ENCODE data around the gene MECP2. TPM values are rescaled to one million over a fixed set of nuclear protein-coding genes. Genes with fewer than 3 reads are reported as not detected.

MECP2 gene
- total and polyA plus RNA-seq, 2 of the 13 experiments (the other 11 are each of a cell fraction or from before 2014, with no cell fraction given): 7.9 to 18.1 TPM

- no peak overlapping the region for H2AFZ ChIP-seq (ENCODE audit: low read length)
- no peak for FAIRE-seq
- H3K9me3 ChIP-seq (ENCODE audit: low read length): no peaks in the 10 kb centered on the region
- H4K20me1 ChIP-seq (ENCODE audit: insufficient read depth, low read length): no peaks in the 10 kb centered on the region
- H3K9ac ChIP-seq (ENCODE audit: insufficient read depth, low read depth, low read length): no peak overlapping the region
- no peaks in the 10 kb centered on the region for H3K27me3 ChIP-seq (ENCODE audit: control insufficient read depth in 1 of 2, insufficient read depth in 2 of 2, low read length in 2 of 2)
- peaks cover 0 to 7% of the 10 kb centered on the region in 2 experiments; a peak in 3 of 5 replicates for H3K36me3 ChIP-seq (replicated peaks in 1 of 2; ENCODE audit: control insufficient read depth in 1 of 2, insufficient read depth in 2 of 2, low read length in 2 of 2)
- ChIA-PET CTCF (ENCODE audit: low intra/inter-chr PET ratio, low total read pairs) (no interaction called here), POLR2A (interaction anchor here (1.3 kb wide), 1 partner anchor 18 kb away, joined by 4 read pairs; no protein-coding TSS in a partner anchor)
- in situ Hi-C loops (cut with HindIII; ENCODE audit: extremely low pct_ligation_motif_present, low pct_unique_long_range_greater_than_20kb): no loop called here
- no peak for DNase-seq (ENCODE audit: low spot score)
- intact Hi-C loops (cut with micrococcal nuclease; ENCODE audit: unreplicated experiment): no loop called here
- BruUV-seq (replicated peaks): no TSS peak
- 98% methylated on average over 8 of the region's 8 CpGs for WGBS (ENCODE audit: low lambda C conversion rate)
- peaks cover 13% of the 10 kb centered on the region for H3K79me2 ChIP-seq (ENCODE audit: insufficient read depth, low read length)
- H3K4me2 ChIP-seq (ENCODE audit: low read depth, low read length): no peak overlapping the region
- no peak overlapping the region for H3K4me3 ChIP-seq (replicated peaks in 1 of 3; ENCODE audit: insufficient read depth in 1 of 3, low read depth in 2 of 3, low read length in 3 of 3)
- TF ChIP-seq ELF3 (CRISPR knock-in tag; IDR thresholded peaks at IDR 0.05) (no peak), NBN (conservative IDR thresholded peaks at IDR 0.05) (no peak), SATB2 (CRISPR knock-in tag; IDR thresholded peaks at IDR 0.05) (no peak), STAG1 (CRISPR knock-in tag; IDR thresholded peaks at IDR 0.05) (no peak), NPAS2 (CRISPR knock-in tag; IDR thresholded peaks at IDR 0.05; ENCODE audit: borderline replicate concordance) (no peak), ZNF878 (CRISPR knock-in tag; IDR thresholded peaks at IDR 0.05) (no peak), ZNF280D (CRISPR knock-in tag; IDR thresholded peaks at IDR 0.05) (no peak), TIGD3 (CRISPR knock-in tag; IDR thresholded peaks at IDR 0.05; ENCODE audit: borderline replicate concordance) (no peak), PHF5A (CRISPR knock-in tag; IDR thresholded peaks at IDR 0.05; ENCODE audit: low read depth, unreplicated experiment) (no peak), FOXP1 (IDR thresholded peaks at IDR 0.05) (no peak), FOXP1 (CRISPR knock-in tag; IDR thresholded peaks at IDR 0.05) (no peak), ZNF441 (CRISPR knock-in tag; IDR thresholded peaks at IDR 0.05; ENCODE audit: borderline replicate concordance) (no peak)
- TF ChIP-seq, protein P1, sequence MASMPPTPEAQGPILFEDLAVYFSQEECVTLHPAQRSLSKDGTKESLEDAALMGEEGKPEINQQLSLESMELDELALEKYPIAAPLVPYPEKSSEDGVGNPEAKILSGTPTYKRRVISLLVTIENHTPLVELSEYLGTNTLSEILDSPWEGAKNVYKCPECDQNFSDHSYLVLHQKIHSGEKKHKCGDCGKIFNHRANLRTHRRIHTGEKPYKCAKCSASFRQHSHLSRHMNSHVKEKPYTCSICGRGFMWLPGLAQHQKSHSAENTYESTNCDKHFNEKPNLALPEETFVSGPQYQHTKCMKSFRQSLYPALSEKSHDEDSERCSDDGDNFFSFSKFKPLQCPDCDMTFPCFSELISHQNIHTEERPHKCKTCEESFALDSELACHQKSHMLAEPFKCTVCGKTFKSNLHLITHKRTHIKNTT (CRISPR knock-in tag; IDR thresholded peaks at IDR 0.05): no peak
- H3K4me1 ChIP-seq (ENCODE audit: insufficient read depth, low read length): peaks cover 31% of the 10 kb centered on the region
- H3K27ac ChIP-seq (ENCODE audit: extremely low read length, insufficient read depth, low read length): no peak overlapping the region
- ATAC-seq: no peak
Measured at GRCh38 chrX:154036513-154036912, 61.0 kb downstream of the MECP2 start.
